Measurements from ENCODE around the gene ABCA8.
"Not testable (repeated sequence)": the region's sequence is repeated elsewhere in the genome, so short reads cannot be mapped to it uniquely, and the experiment has no call there.

ABCA8 gene

DNA sequence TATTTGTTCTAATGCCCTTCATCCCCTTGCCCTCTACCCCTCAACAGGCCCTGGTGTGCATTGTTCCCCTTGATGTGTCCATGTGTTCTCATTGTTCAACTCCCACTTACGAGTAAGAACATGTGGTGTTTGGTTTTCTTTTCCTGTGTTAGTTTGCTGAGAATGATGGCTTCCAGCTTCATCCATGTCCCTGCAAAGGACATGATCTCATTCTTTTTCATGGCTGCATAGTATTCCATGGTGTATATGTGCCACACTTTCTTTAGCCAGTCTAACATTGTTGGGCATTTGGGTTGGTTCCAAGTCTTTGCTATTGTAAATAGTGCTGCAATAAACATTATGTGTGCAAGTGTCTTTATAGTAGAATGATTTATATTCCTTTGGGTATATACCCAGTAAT is 7.3 kb downstream of the ABCA8 start:
- H3K9me3 ChIP-seq (replicated peaks in 1 of 2; ENCODE audit: control insufficient read depth in 2 of 2, insufficient read depth in 1 of 2, low read depth in 1 of 2, low read length in 2 of 2); H2BK12ac ChIP-seq (ENCODE audit: low read length): not testable (repeated sequence)
- no CpG with 5 or more reads among the region's 1 CpG for WGBS, 2 donors (ENCODE audit: extremely low coverage in 2 of 2, insufficient read length in 2 of 2, insufficient replicate concordance in 1 of 2)

DNA sequence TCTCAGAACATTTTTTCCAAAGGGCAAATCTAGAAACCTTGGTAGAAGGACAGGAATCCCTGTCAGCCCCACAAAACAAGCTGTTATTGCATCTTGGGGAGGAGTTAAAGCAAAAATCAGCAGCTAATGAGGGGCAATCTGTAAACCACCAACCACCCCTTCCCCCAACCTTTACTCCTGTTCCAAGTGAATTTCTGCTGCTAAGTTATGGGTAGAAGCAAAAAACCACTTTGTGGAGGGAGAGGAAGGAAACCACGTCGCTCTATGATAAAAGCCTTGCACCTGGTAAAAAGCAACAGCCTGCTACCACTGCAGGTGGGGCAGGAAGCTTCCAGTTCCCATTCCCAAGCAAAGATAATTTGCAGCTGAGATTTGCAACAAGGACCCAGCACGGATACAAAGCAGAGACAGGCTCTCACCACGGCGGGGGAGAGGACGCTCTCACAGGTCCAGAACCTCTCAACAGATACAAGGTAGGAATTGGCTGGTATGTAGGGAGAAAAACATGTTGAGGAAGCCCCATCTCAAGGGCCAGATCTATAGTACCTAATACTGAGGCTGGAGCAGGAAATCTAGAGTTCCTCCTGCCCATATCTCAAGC is 10.7 kb downstream of the ABCA8 start:
- Histone ChIP-seq H3K18ac (ENCODE audit: low read length) (no peak overlapping the region), H3K9ac (ENCODE audit: low read depth, low read length, poor library complexity) (no peak overlapping the region), H3K23ac (ENCODE audit: low read depth, low read length, poor library complexity) (peak overlapping the region; percentile 5), H3K4me1 (ENCODE audit: control insufficient read depth in 2 of 2, insufficient read depth in 1 of 2, low read depth in 1 of 2, low read length in 2 of 2) (no peaks in the 10 kb centered on the region), H3K4me2 (ENCODE audit: insufficient read depth, low read length, poor library complexity, severe bottlenecking) (no peak overlapping the region), H3K14ac (ENCODE audit: low read length) (no peak overlapping the region), H2BK15ac (ENCODE audit: low read length) (no peak overlapping the region), H4K8ac (ENCODE audit: low read depth, low read length) (no peak overlapping the region), H3K27ac (replicated peaks; ENCODE audit: low read length) (no peak overlapping the region), H3K79me1 (ENCODE audit: low read depth, low read length) (no peaks in the 10 kb centered on the region), H2BK120ac (ENCODE audit: low read depth, low read length) (no peak overlapping the region), H3K4me3 (ENCODE audit: low read length in 2 of 2) (no peak overlapping the region), H2AFZ (ENCODE audit: low read length) (no peak overlapping the region), H2BK12ac (ENCODE audit: low read length) (no peak overlapping the region), H2AK5ac (ENCODE audit: low read depth, low read length) (no peak overlapping the region), H3K27me3 (ENCODE audit: control insufficient read depth in 3 of 3, insufficient read depth in 3 of 3, low read depth in 1 of 3, low read length in 3 of 3) (no peaks in the 10 kb centered on the region), H3K36me3 (replicated peaks in 1 of 2; ENCODE audit: control insufficient read depth in 2 of 2, insufficient read depth in 2 of 2, low read length in 2 of 2) (no peaks in the 10 kb centered on the region), H4K91ac (ENCODE audit: low read depth, low read length, poor library complexity) (no peak overlapping the region), H2BK5ac (ENCODE audit: low read length) (no peak overlapping the region), H3K4ac (ENCODE audit: low read length) (no peak overlapping the region), H3K9me3 (replicated peaks in 1 of 2; ENCODE audit: control insufficient read depth in 2 of 2, insufficient read depth in 1 of 2, low read depth in 1 of 2, low read length in 2 of 2) (no peaks in the 10 kb centered on the region)
- no CpG with 5 or more reads among the region's 6 CpGs for WGBS, 2 donors (ENCODE audit: extremely low coverage in 2 of 2, insufficient read length in 2 of 2, insufficient replicate concordance in 1 of 2)
- DNase-seq (ENCODE audit: low spot score): no peak

More for the DNA sequence above, 7.3 kb downstream of the ABCA8 start:
- H3K9ac ChIP-seq (ENCODE audit: low read depth, low read length, poor library complexity); H3K4me3 ChIP-seq (ENCODE audit: low read length in 2 of 2); H3K14ac ChIP-seq (ENCODE audit: low read length); H2AFZ ChIP-seq (ENCODE audit: low read length); H3K18ac ChIP-seq (ENCODE audit: low read length); H2AK5ac ChIP-seq (ENCODE audit: low read depth, low read length); H2BK5ac ChIP-seq (ENCODE audit: low read length); H2BK15ac ChIP-seq (ENCODE audit: low read length); H3K27me3 ChIP-seq (ENCODE audit: control insufficient read depth in 3 of 3, insufficient read depth in 3 of 3, low read depth in 1 of 3, low read length in 3 of 3); DNase-seq (ENCODE audit: low spot score); H3K36me3 ChIP-seq (replicated peaks in 1 of 2; ENCODE audit: control insufficient read depth in 2 of 2, insufficient read depth in 2 of 2, low read length in 2 of 2); H3K27ac ChIP-seq (replicated peaks; ENCODE audit: low read length); H3K4me2 ChIP-seq (ENCODE audit: insufficient read depth, low read length, poor library complexity, severe bottlenecking); H4K91ac ChIP-seq (ENCODE audit: low read depth, low read length, poor library complexity); H3K23ac ChIP-seq (ENCODE audit: low read depth, low read length, poor library complexity); H2BK120ac ChIP-seq (ENCODE audit: low read depth, low read length); H4K8ac ChIP-seq (ENCODE audit: low read depth, low read length); H3K4ac ChIP-seq (ENCODE audit: low read length); H3K79me1 ChIP-seq (ENCODE audit: low read depth, low read length); H3K4me1 ChIP-seq (ENCODE audit: control insufficient read depth in 2 of 2, insufficient read depth in 1 of 2, low read depth in 1 of 2, low read length in 2 of 2): not testable (repeated sequence)

DNA sequence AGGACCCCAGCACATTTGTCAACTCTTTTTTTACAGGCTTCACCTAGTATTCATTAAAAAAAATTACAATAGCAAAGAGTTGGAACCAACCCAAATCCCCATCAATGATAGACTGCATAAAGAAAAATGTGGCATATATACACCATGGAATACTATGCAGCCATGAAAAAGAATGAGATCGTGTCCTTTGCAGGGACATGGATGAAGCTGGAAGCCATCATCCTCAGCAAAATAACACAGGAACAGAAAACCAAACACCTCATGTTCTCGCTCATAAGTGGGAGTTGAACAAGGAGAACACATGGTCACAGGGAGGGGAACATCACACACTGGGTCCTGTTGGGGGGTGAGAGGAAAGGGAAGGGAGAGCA is 11.4 kb downstream of the ABCA8 start:
- DNase-seq (ENCODE audit: low spot score); H4K91ac ChIP-seq (ENCODE audit: low read depth, low read length, poor library complexity); H2BK120ac ChIP-seq (ENCODE audit: low read depth, low read length); H2AFZ ChIP-seq (ENCODE audit: low read length); H3K4ac ChIP-seq (ENCODE audit: low read length); H3K14ac ChIP-seq (ENCODE audit: low read length); H4K8ac ChIP-seq (ENCODE audit: low read depth, low read length); H3K23ac ChIP-seq (ENCODE audit: low read depth, low read length, poor library complexity); H2BK12ac ChIP-seq (ENCODE audit: low read length); H3K27me3 ChIP-seq (ENCODE audit: control insufficient read depth in 3 of 3, insufficient read depth in 3 of 3, low read depth in 1 of 3, low read length in 3 of 3); H3K27ac ChIP-seq (replicated peaks; ENCODE audit: low read length); H3K9me3 ChIP-seq (replicated peaks in 1 of 2; ENCODE audit: control insufficient read depth in 2 of 2, insufficient read depth in 1 of 2, low read depth in 1 of 2, low read length in 2 of 2); H2BK5ac ChIP-seq (ENCODE audit: low read length); H3K9ac ChIP-seq (ENCODE audit: low read depth, low read length, poor library complexity); H3K36me3 ChIP-seq (replicated peaks in 1 of 2; ENCODE audit: control insufficient read depth in 2 of 2, insufficient read depth in 2 of 2, low read length in 2 of 2); H3K4me3 ChIP-seq (ENCODE audit: low read length in 2 of 2); H3K18ac ChIP-seq (ENCODE audit: low read length); H3K79me1 ChIP-seq (ENCODE audit: low read depth, low read length); H3K4me2 ChIP-seq (ENCODE audit: insufficient read depth, low read length, poor library complexity, severe bottlenecking); H2AK5ac ChIP-seq (ENCODE audit: low read depth, low read length); H2BK15ac ChIP-seq (ENCODE audit: low read length); H3K4me1 ChIP-seq (ENCODE audit: control insufficient read depth in 2 of 2, insufficient read depth in 1 of 2, low read depth in 1 of 2, low read length in 2 of 2): not testable (repeated sequence)
- no CpG with 5 or more reads among the region's 2 CpGs for WGBS, 2 donors (ENCODE audit: extremely low coverage in 2 of 2, insufficient read length in 2 of 2, insufficient replicate concordance in 1 of 2)

DNA sequence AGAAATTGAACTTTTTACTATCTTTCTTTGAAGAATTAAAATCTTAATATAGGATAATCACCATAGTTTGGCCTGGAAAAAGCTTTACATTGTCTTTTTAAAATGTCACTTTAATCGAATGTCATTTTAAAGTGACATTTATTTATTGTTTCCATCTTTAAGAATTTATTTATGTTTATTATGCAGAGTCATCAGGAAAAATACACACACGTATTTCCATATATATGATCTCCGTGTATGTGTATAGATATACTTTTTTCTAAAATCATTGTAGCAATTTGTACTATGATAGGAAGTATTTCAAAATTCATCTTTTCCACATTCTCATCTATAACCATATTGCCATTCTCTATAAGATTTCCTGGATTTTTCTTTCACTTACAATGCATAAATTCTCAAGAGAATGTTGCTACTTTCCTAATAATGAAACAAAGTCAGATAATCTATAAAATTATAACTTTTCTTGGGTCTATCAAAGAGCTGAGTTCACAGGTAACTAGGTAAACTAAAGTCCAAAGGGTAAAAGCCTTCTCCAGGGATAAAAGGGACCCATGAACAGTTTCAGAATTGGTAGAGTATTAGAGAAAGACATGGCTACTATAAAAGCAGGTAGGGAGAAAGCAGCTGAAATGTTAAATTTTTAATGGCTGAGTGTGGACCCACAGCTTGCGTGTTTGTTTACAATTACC is 11.9 kb downstream of the ABCA8 start:
- Histone ChIP-seq H2BK12ac (ENCODE audit: low read length) (no peak overlapping the region), H3K4me2 (ENCODE audit: insufficient read depth, low read length, poor library complexity, severe bottlenecking) (no peak overlapping the region), H2BK15ac (ENCODE audit: low read length) (no peak overlapping the region), H2AFZ (ENCODE audit: low read length) (no peak overlapping the region), H2AK5ac (ENCODE audit: low read depth, low read length) (no peak overlapping the region), H3K27me3 (ENCODE audit: control insufficient read depth in 3 of 3, insufficient read depth in 3 of 3, low read depth in 1 of 3, low read length in 3 of 3) (no peaks in the 10 kb centered on the region), H3K9me3 (replicated peaks in 1 of 2; ENCODE audit: control insufficient read depth in 2 of 2, insufficient read depth in 1 of 2, low read depth in 1 of 2, low read length in 2 of 2) (no peaks in the 10 kb centered on the region), H3K14ac (ENCODE audit: low read length) (no peak overlapping the region), H3K27ac (replicated peaks; ENCODE audit: low read length) (no peak overlapping the region), H3K79me1 (ENCODE audit: low read depth, low read length) (no peaks in the 10 kb centered on the region), H3K4me3 (ENCODE audit: low read length in 2 of 2) (no peak overlapping the region), H3K9ac (ENCODE audit: low read depth, low read length, poor library complexity) (no peak overlapping the region), H2BK120ac (ENCODE audit: low read depth, low read length) (no peak overlapping the region), H2BK5ac (ENCODE audit: low read length) (no peak overlapping the region), H4K8ac (ENCODE audit: low read depth, low read length) (no peak overlapping the region), H3K36me3 (replicated peaks in 1 of 2; ENCODE audit: control insufficient read depth in 2 of 2, insufficient read depth in 2 of 2, low read length in 2 of 2) (no peaks in the 10 kb centered on the region), H3K4ac (ENCODE audit: low read length) (no peak overlapping the region), H3K23ac (ENCODE audit: low read depth, low read length, poor library complexity) (no peak overlapping the region), H3K18ac (ENCODE audit: low read length) (no peak overlapping the region), H3K4me1 (ENCODE audit: control insufficient read depth in 2 of 2, insufficient read depth in 1 of 2, low read depth in 1 of 2, low read length in 2 of 2) (no peaks in the 10 kb centered on the region), H4K91ac (ENCODE audit: low read depth, low read length, poor library complexity) (no peak overlapping the region)
- no CpG with 5 or more reads among the region's 4 CpGs for WGBS, 2 donors (ENCODE audit: extremely low coverage in 2 of 2, insufficient read length in 2 of 2, insufficient replicate concordance in 1 of 2)
- DNase-seq (ENCODE audit: low spot score): no peak

All from neuronal stem cell (in vitro differentiated cells).